ENCODE measurements around the gene BCL7A.
A peak's percentile ranks its signal among the peaks of the same experiment; 100 is the strongest.

BCL7A gene

GRCh38 chr12:122087431-122088178, 65.9 kb downstream of the BCL7A start:
- H3K4me3 ChIP-seq (ENCODE audit: control insufficient read depth, low read depth, low read length): no peak overlapping the region
- TF ChIP-seq, protein P1, sequence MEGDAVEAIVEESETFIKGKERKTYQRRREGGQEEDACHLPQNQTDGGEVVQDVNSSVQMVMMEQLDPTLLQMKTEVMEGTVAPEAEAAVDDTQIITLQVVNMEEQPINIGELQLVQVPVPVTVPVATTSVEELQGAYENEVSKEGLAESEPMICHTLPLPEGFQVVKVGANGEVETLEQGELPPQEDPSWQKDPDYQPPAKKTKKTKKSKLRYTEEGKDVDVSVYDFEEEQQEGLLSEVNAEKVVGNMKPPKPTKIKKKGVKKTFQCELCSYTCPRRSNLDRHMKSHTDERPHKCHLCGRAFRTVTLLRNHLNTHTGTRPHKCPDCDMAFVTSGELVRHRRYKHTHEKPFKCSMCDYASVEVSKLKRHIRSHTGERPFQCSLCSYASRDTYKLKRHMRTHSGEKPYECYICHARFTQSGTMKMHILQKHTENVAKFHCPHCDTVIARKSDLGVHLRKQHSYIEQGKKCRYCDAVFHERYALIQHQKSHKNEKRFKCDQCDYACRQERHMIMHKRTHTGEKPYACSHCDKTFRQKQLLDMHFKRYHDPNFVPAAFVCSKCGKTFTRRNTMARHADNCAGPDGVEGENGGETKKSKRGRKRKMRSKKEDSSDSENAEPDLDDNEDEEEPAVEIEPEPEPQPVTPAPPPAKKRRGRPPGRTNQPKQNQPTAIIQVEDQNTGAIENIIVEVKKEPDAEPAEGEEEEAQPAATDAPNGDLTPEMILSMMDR (conservative IDR thresholded peaks at IDR 0.05; ENCODE audit: control insufficient read depth, insufficient read depth, low read depth, low read length): no peak
- no peak for DNase-seq (ENCODE audit: low read depth)

DNA sequence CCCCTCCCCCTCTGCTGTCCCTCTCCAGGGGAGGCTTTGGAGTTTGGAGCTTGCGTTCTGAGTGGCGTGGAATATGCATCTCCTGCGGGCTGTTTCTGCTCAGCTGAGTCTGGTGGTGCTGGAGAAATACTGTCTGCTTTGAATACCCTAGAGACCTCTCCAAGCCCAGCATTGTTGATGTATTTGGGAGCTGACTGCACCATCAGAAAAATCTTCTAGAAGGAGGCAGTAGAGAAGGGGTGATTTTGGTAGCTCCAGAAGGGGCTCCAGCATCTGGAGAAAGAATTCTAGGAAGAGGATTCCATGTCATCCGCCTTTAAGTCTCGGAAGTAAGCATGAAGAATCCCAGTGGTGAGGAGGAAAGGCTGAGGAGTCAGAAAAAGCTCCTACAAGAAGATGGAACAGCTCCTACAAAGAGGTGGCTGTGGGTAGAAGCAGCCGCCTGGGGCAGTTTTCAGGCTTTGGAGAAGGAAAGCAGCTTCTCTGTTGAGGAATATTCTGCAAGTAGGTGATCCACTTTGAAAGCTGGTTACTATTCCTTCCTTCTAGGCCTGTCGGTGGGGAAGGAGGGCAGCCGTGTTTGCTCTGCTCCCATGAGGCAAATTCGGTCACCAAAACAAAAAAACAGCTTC, 66.6 kb downstream of the BCL7A start:
- peak; percentile 22 for DNase-seq (ENCODE audit: low read depth)
- TF ChIP-seq, protein P1 (conservative IDR thresholded peaks at IDR 0.05; ENCODE audit: control insufficient read depth, insufficient read depth, low read depth, low read length): no peak
- no peak overlapping the region for H3K4me3 ChIP-seq (ENCODE audit: control insufficient read depth, low read depth, low read length)

GRCh38 chr12:122089077-122089476, 67.4 kb downstream of the BCL7A start:
- H3K4me3 ChIP-seq (ENCODE audit: control insufficient read depth, low read depth, low read length): no peak overlapping the region
- DNase-seq (ENCODE audit: low read depth): no peak
- TF ChIP-seq, protein P1 (conservative IDR thresholded peaks at IDR 0.05; ENCODE audit: control insufficient read depth, insufficient read depth, low read depth, low read length): no peak

GRCh38 chr12:122090759-122091515, 69.3 kb downstream of the BCL7A start:
- H3K4me3 ChIP-seq (ENCODE audit: control insufficient read depth, low read depth, low read length): no peak overlapping the region
- TF ChIP-seq, protein P1 (conservative IDR thresholded peaks at IDR 0.05; ENCODE audit: control insufficient read depth, insufficient read depth, low read depth, low read length): no peak
- peak; percentile 94 for DNase-seq (ENCODE audit: low read depth)

GRCh38 chr12:122093098-122093883, 71.6 kb downstream of the BCL7A start:
- no peak overlapping the region for H3K4me3 ChIP-seq (ENCODE audit: control insufficient read depth, low read depth, low read length)
- DNase-seq (ENCODE audit: low read depth): no peak
- TF ChIP-seq, protein P1 (conservative IDR thresholded peaks at IDR 0.05; ENCODE audit: control insufficient read depth, insufficient read depth, low read depth, low read length): no peak

DNA sequence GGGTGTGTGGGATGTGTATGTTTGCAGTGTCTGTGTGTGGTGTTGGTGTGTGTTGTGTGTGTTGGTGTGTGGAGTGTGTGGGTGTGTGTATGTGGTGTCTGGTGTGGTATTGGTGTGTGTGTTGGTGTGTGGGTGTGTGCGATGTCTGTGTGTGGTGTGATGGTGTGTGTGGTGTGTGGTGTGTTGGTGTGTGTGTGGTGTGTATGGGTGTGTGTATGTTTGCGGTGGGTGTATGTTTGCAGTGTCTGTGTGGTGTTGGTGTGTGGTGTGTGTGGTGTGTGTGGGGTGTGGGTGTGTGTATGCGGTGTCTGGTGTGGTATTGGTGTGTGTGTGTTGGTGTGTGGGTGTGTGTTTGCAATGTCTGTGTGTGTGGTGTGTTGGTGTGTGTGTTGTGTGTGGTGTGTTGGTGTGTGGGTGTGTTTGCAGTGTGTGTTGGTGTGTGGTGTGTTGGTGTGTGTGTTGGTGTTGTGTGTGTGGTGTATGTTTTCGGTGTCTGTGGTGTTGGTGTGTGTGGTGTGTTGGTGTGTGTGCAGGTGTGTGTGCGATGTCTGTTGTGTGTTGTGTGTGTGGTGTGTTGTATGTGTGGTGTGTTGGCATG, 72.6 kb downstream of the BCL7A start:
- DNase-seq (ENCODE audit: low read depth): no peak
- TF ChIP-seq, protein P1 (conservative IDR thresholded peaks at IDR 0.05; ENCODE audit: control insufficient read depth, insufficient read depth, low read depth, low read length): no peak
- H3K4me3 ChIP-seq (ENCODE audit: control insufficient read depth, low read depth, low read length): no peak overlapping the region

Measured in fibroblast of mammary gland (primary cell).